ENCODE results near the gene GLIPR2. TPM values are rescaled to one million over a fixed set of nuclear protein-coding genes. Genes with fewer than 3 reads are reported as not detected.
A peak's percentile ranks its signal among the peaks of the same experiment; 100 is the strongest.

The GLIPR2 gene
- total RNA-seq, 1 donor from 2014 or later: 8.7 TPM

GRCh38 chr9:36165826-36166167 lies 29.3 kb downstream of the GLIPR2 start:
- intact Hi-C loops (cut with micrococcal nuclease): no loop called here
- Histone ChIP-seq H3K27me3 (ENCODE audit: low read depth) (peaks cover 24% of the 10 kb centered on the region), H3K4me1 (peaks cover 33% of the 10 kb centered on the region), H3K9me3 (replicated peaks) (no peaks in the 10 kb centered on the region), H3K36me3 (no peaks in the 10 kb centered on the region), H3K4me3 (peak overlapping the region; percentile 64), H3K27ac (replicated peaks) (peak overlapping the region; percentile 83)
- TF ChIP-seq CTCF (IDR thresholded peaks at IDR 0.05; ENCODE audit: borderline replicate concordance): no peak
- DNase-seq: no peak

GRCh38 chr9:36166168-36166927 lies 29.8 kb downstream of the GLIPR2 start:
- peak; percentile 87 for DNase-seq
- peak; percentile 94 for TF ChIP-seq CTCF (IDR thresholded peaks at IDR 0.05; ENCODE audit: borderline replicate concordance)
- intact Hi-C loops (cut with micrococcal nuclease): no loop called here
- Histone ChIP-seq H3K4me1 (peaks cover 33% of the 10 kb centered on the region), H3K9me3 (replicated peaks) (no peaks in the 10 kb centered on the region), H3K27me3 (ENCODE audit: low read depth) (peaks cover 28% of the 10 kb centered on the region), H3K27ac (replicated peaks) (peak overlapping the region; percentile 83), H3K36me3 (no peaks in the 10 kb centered on the region), H3K4me3 (peak overlapping the region; percentile 64)

DNA sequence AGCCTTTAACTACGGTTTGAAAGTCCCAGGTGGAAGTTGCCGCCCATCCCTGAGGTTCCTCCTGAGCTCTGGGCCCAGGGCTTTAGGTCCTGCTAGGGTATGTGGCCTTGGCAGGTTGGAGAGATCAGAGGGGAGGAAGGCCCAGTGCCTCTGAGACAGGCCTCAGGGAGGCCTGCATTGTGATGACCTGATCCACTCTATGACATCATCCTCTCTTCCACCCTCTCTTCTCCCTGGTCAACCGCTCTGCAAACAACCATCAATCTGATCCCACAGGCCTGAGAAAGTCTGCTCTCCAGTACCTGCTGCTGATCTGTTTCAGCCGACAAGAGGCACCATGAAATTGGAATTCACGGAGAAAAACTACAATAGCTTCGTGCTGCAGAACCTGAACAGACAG lies 32.6 kb downstream of the GLIPR2 start, which contains the start of gene CCIN:
TSS of gene CCIN (plus strand) at position 223 of the 400 bp plus-strand sequence. CDS start at position 338, 115 bp downstream.
- Histone ChIP-seq H3K4me3 (no peak within 1 kb of the TSS), H3K27ac (replicated peaks) (no peak within 1 kb of the TSS), H3K9me3 (replicated peaks) (no peaks in the 10 kb centered on the region), H3K36me3 (no peaks in the 10 kb centered on the region), H3K27me3 (ENCODE audit: low read depth) (peaks cover 28% of the 10 kb centered on the region), H3K4me1 (peaks cover 21% of the 10 kb centered on the region)
- DNase-seq: no peak
- intact Hi-C loops (cut with micrococcal nuclease): no loop called here
- TF ChIP-seq CTCF (IDR thresholded peaks at IDR 0.05; ENCODE audit: borderline replicate concordance): no peak

DNA sequence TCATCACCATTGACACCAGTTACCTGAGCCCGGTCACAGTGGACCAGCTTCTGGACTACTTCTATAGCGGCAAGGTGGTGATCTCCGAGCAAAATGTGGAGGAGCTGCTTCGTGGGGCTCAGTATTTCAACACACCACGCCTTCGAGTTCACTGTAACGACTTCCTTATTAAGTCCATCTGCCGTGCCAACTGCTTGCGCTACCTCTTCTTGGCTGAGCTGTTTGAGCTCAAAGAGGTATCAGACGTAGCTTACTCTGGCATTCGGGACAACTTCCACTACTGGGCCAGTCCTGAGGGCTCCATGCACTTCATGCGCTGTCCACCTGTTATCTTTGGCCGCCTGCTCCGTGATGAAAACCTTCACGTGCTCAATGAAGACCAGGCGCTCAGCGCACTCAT lies 33.2 kb downstream of the GLIPR2 start:
- no peak for TF ChIP-seq CTCF (IDR thresholded peaks at IDR 0.05; ENCODE audit: borderline replicate concordance)
- no peak for DNase-seq
- Histone ChIP-seq H3K4me1 (peaks cover 21% of the 10 kb centered on the region), H3K4me3 (no peak overlapping the region), H3K36me3 (no peaks in the 10 kb centered on the region), H3K9me3 (replicated peaks) (no peaks in the 10 kb centered on the region), H3K27ac (replicated peaks) (no peak overlapping the region), H3K27me3 (ENCODE audit: low read depth) (peaks cover 28% of the 10 kb centered on the region)
- intact Hi-C loops (cut with micrococcal nuclease): no loop called here

- H3K27ac ChIP-seq (replicated peaks): no peak overlapping the region
- H3K36me3 ChIP-seq: no peaks in the 10 kb centered on the region
- intact Hi-C loops (cut with micrococcal nuclease): no loop called here
- no peak overlapping the region for H3K4me3 ChIP-seq
- peaks cover 28% of the 10 kb centered on the region for H3K27me3 ChIP-seq (ENCODE audit: low read depth)
- no peaks in the 10 kb centered on the region for H3K9me3 ChIP-seq (replicated peaks)
- no peak for TF ChIP-seq CTCF (IDR thresholded peaks at IDR 0.05; ENCODE audit: borderline replicate concordance)
- H3K4me1 ChIP-seq: peaks cover 15% of the 10 kb centered on the region
- DNase-seq: no peak
These were observed 34.0 kb downstream of the GLIPR2 start for GRCh38 chr9:36170531-36170930.

Data from left ventricle myocardium inferior (tissue), 1 donor.